Colonic mucosa (tissue), 4 donors: Measurements from ENCODE around the gene PSMB7. TPM values are rescaled to one million over a fixed set of nuclear protein-coding genes. Genes with fewer than 3 reads are reported as not detected.

Experiments used
- DNase-seq: peaks from one replicate; pipeline ENCODE4 v3.0.0-alpha.2; 2020
- H3K27ac ChIP-seq: fragments of 200-600 bp; one replicate; pipeline ENCODE4 v1.8.0; 2021
- H3K27me3 ChIP-seq: fragments of 200-600 bp; one replicate; pipeline ENCODE4 v1.8.0; 2021
- H3K36me3 ChIP-seq: fragments of 200-600 bp; one replicate; pipeline ENCODE4 v1.8.0; 2021
- H3K4me1 ChIP-seq: fragments of 200-600 bp; one replicate; pipeline ENCODE4 v1.8.0; 2021; ENCODE audit warnings: mild to moderate bottlenecking
- H3K4me3 ChIP-seq: fragments of 200-600 bp; one replicate; pipeline ENCODE4 v1.8.0; 2021
- H3K9ac ChIP-seq, 2 donors: one replicate each; pipeline ENCODE4 v1.7.0; 2013; ENCODE audit warnings: control low read depth in 2 of 2, low read depth in 2 of 2, low read length in 2 of 2
- H3K9me3 ChIP-seq: fragments of 200-600 bp; one replicate; pipeline ENCODE4 v1.8.0; 2021
- CTCF ChIP-seq: fragments of 200-600 bp; IDR thresholded peaks from one replicate; pipeline ENCODE4 v1.8.0; 2022; ENCODE audit warnings: antibody characterized with exemption, mild to moderate bottlenecking
- intact Hi-C: fragments of 100-400 bp; cut with DNase I; formaldehyde crosslinking; loops from one replicate; pipeline ENCODE4 v1.14.1; 2022
- total RNA-seq, 2 donors: library from RNA; stranded (reverse); fragmentation: NEBNext Ultra II Directional in 1 of 2; extraction: Animal tissue kit (Norgen Biotek cat#: 25700) in 1 of 2; gene quantifications; one replicate each; pipeline ENCODE4 v1.2.1, GENCODE V29; 2021
- donor health status: healthy.
- donor health status: DM: no; HTN: no; CAD: no.
- donor health status: DM: no; HTN: no; CAD: no.

Gene PSMB7
- total RNA-seq, 2 donors from 2014 or later: 89.8 to 136 TPM

DNA sequence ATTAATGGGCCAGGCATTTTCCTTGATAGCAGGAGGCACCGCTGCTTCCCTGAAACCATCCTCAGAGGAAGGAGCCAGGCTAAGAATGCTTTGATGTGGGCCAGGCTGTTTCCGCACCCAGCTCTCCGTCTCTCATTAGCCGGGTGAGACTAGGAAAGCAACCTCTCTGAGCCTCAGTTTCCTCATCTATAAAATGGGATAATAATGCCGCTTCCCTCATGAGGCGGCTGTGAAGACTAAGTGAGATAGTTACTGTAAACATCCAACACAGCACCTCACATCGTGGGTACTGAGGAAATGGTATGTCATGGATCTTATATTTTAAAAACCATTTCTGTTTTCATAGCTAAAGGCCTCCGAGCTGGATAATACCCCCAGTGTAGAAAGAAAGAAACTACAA is 111.0 kb downstream of the PSMB7 start:
- no peak for TF ChIP-seq CTCF
- H3K27me3 ChIP-seq: no peaks in the 10 kb centered on the region
- no peak overlapping the region for H3K9ac ChIP-seq
- H3K4me1 ChIP-seq: no peaks in the 10 kb centered on the region
- DNase-seq: no peak
- H3K27ac ChIP-seq: no peak overlapping the region
- H3K4me3 ChIP-seq: no peak overlapping the region
- H3K36me3 ChIP-seq: no peaks in the 10 kb centered on the region
- intact Hi-C loops: no loop called here
- no peaks in the 10 kb centered on the region for H3K9me3 ChIP-seq

DNA sequence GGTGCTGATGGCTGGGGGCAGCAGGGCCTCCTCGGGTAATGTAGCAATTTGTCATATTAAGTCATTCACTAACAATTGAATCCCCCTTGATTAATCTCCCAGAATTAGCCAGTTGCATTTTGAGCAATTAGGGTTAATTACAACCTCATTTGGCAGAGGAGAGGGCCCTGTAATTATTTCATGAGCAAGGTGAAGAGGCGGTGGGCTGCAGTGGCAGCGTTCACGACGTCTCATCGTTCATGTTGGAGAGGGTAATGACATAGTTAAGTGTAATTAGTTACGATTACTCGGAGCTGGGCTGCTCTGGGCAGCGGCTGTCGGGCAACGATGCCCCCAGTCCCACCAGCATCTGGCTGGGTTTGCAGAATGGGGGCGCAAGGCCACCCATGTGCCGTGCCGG is 111.5 kb downstream of the PSMB7 start:
- no peaks in the 10 kb centered on the region for H3K27me3 ChIP-seq
- DNase-seq: no peak
- H3K36me3 ChIP-seq: no peaks in the 10 kb centered on the region
- intact Hi-C loops: no loop called here
- no peak overlapping the region for H3K27ac ChIP-seq
- H3K4me3 ChIP-seq: no peak overlapping the region
- no peak for TF ChIP-seq CTCF
- no peak overlapping the region for H3K9ac ChIP-seq
- no peaks in the 10 kb centered on the region for H3K9me3 ChIP-seq
- no peaks in the 10 kb centered on the region for H3K4me1 ChIP-seq

Other genes with a start within 250 kb of the PSMB7 start
- gene NEK6, start 157.5 kb downstream of the PSMB7 start, total RNA-seq: 10 to 100 TPM; 77.8 to 83.4 TPM
- gene ADGRD2, start 35.0 kb upstream of the PSMB7 start, total RNA-seq: not detected
- under 1 TPM in 1 of 2 donors, not detected in 1; 0.82 TPM for gene NR5A1, start 92.0 kb upstream of the PSMB7 start, total RNA-seq